HG02840 (cell line): ENCODE measurements around the gene CECR2.

Experiments used
- ATAC-seq: cut with Tn5 transposase; IDR thresholded peaks from one replicate; pipeline ENCODE4 v1.9.1; 2021; ENCODE audit warnings: mild to moderate bottlenecking, moderate library complexity, moderate number of reproducible peaks; ENCODE audit not compliant: unreplicated experiment, low FRiP score

The CECR2 gene

DNA sequence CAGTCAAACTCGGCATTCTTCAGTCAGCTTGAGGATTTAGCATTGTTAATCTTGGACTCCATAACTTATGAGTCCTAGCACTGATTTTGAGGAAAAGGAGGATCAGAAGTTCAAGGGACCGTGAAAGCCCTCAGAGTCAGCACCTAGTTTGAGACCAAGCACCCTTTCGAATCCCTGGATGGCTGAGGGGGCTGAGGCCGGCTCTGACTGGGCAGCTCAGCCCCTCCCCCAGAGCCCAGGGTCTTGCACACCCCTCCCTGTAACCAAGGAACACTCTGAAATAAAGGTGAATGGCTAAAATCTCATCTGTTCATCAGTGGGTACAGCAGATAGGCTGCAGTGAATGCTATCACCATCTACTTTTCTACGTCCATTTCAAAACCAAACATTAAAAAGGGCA is 221.3 kb downstream of the CECR2 start:
- ATAC-seq, result no peak

DNA sequence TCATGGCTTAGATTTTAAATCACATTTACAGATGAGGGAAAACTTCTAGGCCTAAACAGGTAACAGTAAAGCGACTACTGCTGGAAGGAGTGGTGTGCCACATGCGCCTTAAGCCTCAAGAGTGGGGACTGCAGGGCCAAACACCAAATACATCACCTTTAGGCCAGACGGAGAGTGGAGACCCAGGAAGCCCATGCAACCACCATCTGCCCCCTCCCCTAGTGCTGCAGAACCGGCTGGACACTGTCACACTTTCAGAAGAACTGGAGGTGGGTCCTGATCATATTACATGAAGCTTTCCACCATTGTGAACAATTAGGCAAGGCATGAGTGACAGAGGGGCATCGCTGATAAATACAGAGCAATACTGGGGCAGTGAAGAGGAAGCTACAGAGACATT is 222.9 kb downstream of the CECR2 start:
- no peak for ATAC-seq

DNA sequence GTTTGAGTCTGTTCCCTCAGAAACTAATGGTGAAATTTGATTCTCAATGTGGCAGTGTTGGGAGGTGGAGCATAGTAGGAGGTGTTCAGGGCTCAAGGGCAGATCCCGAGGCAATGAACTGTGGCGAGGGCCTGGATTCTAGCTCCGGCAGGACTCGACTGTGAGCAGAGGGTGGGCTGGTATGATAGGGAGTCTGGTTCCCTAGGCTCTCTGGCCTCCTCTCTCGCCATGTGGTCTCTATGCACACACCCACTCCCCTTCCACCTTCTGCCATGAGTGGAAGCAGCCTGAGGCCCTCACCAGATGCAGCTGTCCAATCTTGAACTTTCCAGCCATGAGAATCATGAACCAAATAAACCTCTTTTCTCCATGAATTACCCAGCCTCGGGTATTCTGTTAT is 227.0 kb downstream of the CECR2 start:
- ATAC-seq, result no peak

DNA sequence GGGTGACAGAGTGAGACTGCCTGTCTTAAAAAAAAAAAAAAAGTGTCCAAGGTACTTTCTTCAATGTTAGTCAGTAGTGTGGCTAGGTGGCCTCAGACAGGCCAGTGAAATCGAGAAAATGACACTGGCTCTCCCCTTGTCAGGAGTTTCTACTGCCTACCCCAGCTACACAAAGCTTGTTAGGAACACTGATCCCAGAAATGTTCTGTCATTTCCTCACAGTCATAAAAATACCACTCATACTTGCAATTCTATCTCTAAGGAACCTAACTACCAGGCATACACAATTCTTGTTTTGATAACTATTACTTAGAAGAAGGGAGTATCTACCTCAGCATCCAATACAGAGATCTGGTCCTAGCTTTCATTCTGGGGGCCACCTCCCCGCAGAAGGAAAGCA is 228.0 kb downstream of the CECR2 start:
- no peak for ATAC-seq

DNA sequence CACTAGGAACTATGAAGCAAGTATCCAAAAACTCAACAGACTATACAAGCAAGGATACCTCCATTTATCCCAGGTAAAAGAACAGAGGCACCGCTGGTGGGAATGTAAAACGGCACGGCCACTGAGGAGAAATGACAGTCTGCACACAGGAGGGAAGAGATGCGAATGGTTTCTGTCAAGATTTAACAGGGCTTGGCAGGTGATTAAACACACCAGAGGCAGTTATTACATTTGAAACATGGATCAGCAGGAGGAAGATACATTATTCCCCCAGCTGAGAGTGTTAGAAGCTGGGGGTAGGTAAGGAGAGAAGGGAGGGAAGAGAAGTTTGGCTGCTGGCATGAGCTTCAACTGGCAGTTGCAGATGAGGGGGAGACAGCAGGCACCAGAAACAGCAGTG is 229.1 kb downstream of the CECR2 start:
- no peak for ATAC-seq

DNA sequence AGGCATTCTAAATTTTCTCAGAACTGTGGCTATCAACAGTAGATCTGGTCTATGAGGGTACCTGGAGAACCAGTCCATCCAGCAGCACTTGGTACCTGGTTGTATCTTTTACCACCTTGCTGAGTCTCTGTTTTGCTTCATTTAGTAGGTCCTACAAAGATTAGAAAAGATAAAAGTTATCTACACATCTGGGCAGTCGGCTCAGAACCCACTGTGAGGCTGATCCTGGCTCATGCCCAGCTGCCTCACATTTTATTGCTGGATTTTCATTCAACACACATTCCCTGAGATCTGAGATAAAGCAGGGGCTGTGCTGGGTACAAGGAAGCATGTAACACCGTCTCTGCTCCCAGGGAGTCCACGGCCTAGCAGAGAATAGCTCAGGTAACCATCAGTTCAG is 231.8 kb downstream of the CECR2 start:
- no peak for ATAC-seq

DNA sequence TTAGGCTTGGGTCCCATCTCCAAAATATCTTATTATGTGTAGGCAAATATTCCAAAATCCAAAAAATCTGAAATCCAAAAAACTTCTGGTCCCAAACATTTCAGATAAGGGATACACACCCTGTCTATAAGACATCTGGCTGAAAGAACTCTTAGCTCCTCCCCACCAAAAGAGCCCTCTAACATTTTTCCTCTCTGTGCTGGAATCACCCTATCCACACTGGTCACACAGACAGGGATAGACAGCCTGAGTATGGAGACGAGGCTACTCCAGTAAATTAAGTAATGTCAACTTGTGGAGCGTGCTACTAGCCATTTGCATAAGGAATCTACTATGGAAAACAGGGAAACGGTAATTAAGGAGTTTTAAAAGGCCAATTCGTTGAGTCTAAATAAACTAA is 234.4 kb downstream of the CECR2 start:
- ATAC-seq, result no peak

DNA sequence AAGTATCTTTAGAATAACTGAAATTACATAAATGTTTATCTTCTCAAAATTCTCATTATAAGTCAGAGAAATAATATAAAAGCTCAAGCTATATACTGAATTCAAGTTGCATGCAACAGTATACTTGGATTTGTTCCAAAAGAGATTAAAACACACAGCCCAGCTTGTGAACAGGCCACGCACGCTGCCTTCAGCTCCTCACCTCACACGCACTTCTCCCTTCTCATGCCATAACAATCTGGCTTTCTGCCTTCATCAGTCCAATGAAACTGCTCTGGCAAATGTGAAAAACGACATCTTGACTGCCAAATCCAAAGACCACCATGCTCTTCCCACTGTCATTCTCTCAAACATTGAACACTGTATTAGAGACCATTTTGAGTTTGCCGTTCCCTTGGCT is 237.2 kb downstream of the CECR2 start:
- no peak for ATAC-seq
